ENCODE data around the gene COL5A1. TPM values are rescaled to one million over a fixed set of nuclear protein-coding genes. Genes with fewer than 3 reads are reported as not detected.

Gene COL5A1
- total and polyA plus RNA-seq, 11 donors = 7.6 to 91.3 (median 13.4) TPM

GRCh38 chr9:134678666-134679443, 37.3 kb downstream of the COL5A1 start:
- 75 to 83% (median 79%) methylated on average over 7 to 17 of the region's 17 CpGs for WGBS, 4 donors
- DNase-seq = no peak
- no peak for ATAC-seq
- TF ChIP-seq CTCF (IDR thresholded peaks at IDR 0.05) = no peak
- no peak for TF ChIP-seq POLR2A (IDR thresholded peaks at IDR 0.05)
- Histone ChIP-seq H3K27me3 (no peaks in the 10 kb centered on the region), H3K27ac (peak overlapping the region in 1 of 12 donors; percentile 21), H3K4me1 (peaks cover 0 to 31% (median 10%) of the 10 kb centered on the region in 12 donors), H3K4me3 (no peak overlapping the region), H3K36me3 (no peaks in the 10 kb centered on the region), H3K9me3 (peaks cover 0 to 14% (median 2%) of the 10 kb centered on the region in 12 donors)
- intact Hi-C loops (cut with DNase I) = no loop called here

- 87 to 92% (median 91%) methylated on average over 7 to 19 of the region's 19 CpGs for WGBS, 4 donors
- Histone ChIP-seq H3K27me3 (no peaks in the 10 kb centered on the region), H3K9me3 (peaks cover 0 to 11% (median 2%) of the 10 kb centered on the region in 12 donors), H3K27ac (no peak overlapping the region), H3K4me1 (peaks cover 0 to 31% (median 10%) of the 10 kb centered on the region in 12 donors), H3K4me3 (no peak overlapping the region), H3K36me3 (no peaks in the 10 kb centered on the region)
- no peak for ATAC-seq
- no peak for DNase-seq
- TF ChIP-seq CTCF (IDR thresholded peaks at IDR 0.05) = no peak
- TF ChIP-seq POLR2A (IDR thresholded peaks at IDR 0.05) = no peak
- intact Hi-C loops (cut with DNase I) = loop anchor here in 1 of 10 donors (10.0 kb wide), 1 partner anchor 1005 kb away; no protein-coding TSS in a partner anchor
These were observed 38.2 kb downstream of the COL5A1 start for GRCh38 chr9:134679616-134680392.

- TF ChIP-seq POLR2A (IDR thresholded peaks at IDR 0.05) (no peak), CTCF (IDR thresholded peaks at IDR 0.05) (no peak)
- 78 to 87% (median 82%) methylated on average over 17 to 18 of the region's 18 CpGs for WGBS, 4 donors
- no peak for ATAC-seq
- H3K4me3 ChIP-seq = no peak overlapping the region
- peaks cover 0 to 5% (median 1%) of the 10 kb centered on the region in 12 donors for H3K9me3 ChIP-seq
- no peaks in the 10 kb centered on the region for H3K36me3 ChIP-seq
- DNase-seq = no peak
- intact Hi-C loops (cut with DNase I) = loop anchor here in 1 of 10 donors (10.0 kb wide), 1 partner anchor 1006 kb away; no protein-coding TSS in a partner anchor
- peak overlapping the region in 2 of 12 donors; percentile 14 to 34 for H3K27ac ChIP-seq
- peaks cover 0 to 31% (median 10%) of the 10 kb centered on the region in 12 donors for H3K4me1 ChIP-seq
- no peaks in the 10 kb centered on the region for H3K27me3 ChIP-seq
These were observed 38.9 kb downstream of the COL5A1 start for GRCh38 chr9:134680393-134681060.

Data from heart left ventricle (tissue), 16 donors.